ENCODE results near the gene SH3RF1. TPM values are rescaled to one million over a fixed set of nuclear protein-coding genes. Genes with fewer than 3 reads are reported as not detected.

The SH3RF1 gene
- total RNA-seq, 1 experiment from 2014 or later = 16.6 TPM

DNA sequence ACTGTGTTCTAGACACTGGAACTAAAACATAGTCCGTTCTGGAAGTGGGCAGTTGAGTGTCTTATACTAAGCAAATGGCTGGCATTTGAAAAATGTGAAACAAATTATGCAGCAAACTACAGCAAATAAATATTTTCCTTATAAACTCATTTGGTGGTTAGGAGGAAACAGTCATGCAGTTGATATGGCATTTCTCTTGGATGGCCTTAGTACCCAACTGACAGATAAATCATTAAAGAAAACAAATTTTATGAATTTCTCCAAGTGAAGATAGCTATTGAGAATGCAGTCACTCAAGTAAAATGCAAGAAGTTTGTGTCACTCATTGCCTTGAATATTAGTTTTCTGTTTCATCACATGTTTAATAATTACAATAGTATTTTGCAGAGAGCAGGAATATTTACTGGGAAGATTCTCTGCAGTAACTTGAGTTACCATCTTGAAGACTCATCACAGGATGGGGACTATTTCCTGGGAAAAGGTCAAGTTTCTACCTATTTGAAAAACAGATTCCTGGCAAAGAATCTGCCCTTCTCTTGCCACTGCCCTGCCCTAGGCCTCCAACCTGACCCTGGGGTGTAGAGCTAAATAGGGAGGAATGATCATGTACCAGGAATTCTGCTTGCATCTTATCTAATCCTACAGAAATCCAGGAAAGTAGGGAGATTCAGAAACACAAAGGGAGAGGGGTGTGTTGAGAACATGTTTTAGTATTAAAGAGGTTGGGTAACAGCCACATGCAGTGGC, 105.9 kb downstream of the SH3RF1 start:
- Mint-ChIP-seq H3K4me1 (peaks cover 9% of the 10 kb centered on the region), H3K27ac (peak overlapping the region; percentile 66; the same call in 1 of the 2 replicates), H3K27me3 (ENCODE audit: low read depth) (no peaks in the 10 kb centered on the region), H3K9me3 (no peaks in the 10 kb centered on the region), H3K4me3 (no peak overlapping the region), H3K36me3 (no peaks in the 10 kb centered on the region)
- POLR2A ChIA-PET = no interaction called here
- DNase-seq (ENCODE audit: low spot score) (no peak), ATAC-seq (no peak)
- TF ChIP-seq, protein P1, sequence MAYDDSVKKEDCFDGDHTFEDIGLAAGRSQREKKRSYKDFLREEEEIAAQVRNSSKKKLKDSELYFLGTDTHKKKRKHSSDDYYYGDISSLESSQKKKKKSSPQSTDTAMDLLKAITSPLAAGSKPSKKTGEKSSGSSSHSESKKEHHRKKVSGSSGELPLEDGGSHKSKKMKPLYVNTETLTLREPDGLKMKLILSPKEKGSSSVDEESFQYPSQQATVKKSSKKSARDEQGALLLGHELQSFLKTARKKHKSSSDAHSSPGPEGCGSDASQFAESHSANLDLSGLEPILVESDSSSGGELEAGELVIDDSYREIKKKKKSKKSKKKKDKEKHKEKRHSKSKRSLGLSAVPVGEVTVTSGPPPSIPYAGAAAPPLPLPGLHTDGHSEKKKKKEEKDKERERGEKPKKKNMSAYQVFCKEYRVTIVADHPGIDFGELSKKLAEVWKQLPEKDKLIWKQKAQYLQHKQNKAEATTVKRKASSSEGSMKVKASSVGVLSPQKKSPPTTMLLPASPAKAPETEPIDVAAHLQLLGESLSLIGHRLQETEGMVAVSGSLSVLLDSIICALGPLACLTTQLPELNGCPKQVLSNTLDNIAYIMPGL (CRISPR knock-in tag; IDR thresholded peaks at IDR 0.05) = no peak
- TF ChIP-seq NR1H2 (CRISPR knock-in tag; IDR thresholded peaks at IDR 0.05) (no peak), TEAD1 (CRISPR knock-in tag; IDR thresholded peaks at IDR 0.05) (no peak), NFATC4 (CRISPR knock-in tag; IDR thresholded peaks at IDR 0.05) (no peak), MXD4 (CRISPR knock-in tag; IDR thresholded peaks at IDR 0.05; ENCODE audit: borderline replicate concordance) (no peak), JAZF1 (CRISPR knock-in tag; IDR thresholded peaks at IDR 0.05) (no peak), KAT7 (CRISPR knock-in tag; IDR thresholded peaks at IDR 0.05; ENCODE audit: borderline replicate concordance) (no peak), ZNF232 (CRISPR knock-in tag; IDR thresholded peaks at IDR 0.05) (no peak), CBFB (CRISPR knock-in tag; IDR thresholded peaks at IDR 0.05; ENCODE audit: low read depth) (no peak), NR3C1 (CRISPR knock-in tag; conservative IDR thresholded peaks at IDR 0.05; ENCODE audit: low read depth) (no peak), TCF7 (CRISPR knock-in tag; IDR thresholded peaks at IDR 0.05; ENCODE audit: low read depth) (no peak)
- TF ChIP-seq, protein P2, sequence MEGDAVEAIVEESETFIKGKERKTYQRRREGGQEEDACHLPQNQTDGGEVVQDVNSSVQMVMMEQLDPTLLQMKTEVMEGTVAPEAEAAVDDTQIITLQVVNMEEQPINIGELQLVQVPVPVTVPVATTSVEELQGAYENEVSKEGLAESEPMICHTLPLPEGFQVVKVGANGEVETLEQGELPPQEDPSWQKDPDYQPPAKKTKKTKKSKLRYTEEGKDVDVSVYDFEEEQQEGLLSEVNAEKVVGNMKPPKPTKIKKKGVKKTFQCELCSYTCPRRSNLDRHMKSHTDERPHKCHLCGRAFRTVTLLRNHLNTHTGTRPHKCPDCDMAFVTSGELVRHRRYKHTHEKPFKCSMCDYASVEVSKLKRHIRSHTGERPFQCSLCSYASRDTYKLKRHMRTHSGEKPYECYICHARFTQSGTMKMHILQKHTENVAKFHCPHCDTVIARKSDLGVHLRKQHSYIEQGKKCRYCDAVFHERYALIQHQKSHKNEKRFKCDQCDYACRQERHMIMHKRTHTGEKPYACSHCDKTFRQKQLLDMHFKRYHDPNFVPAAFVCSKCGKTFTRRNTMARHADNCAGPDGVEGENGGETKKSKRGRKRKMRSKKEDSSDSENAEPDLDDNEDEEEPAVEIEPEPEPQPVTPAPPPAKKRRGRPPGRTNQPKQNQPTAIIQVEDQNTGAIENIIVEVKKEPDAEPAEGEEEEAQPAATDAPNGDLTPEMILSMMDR (IDR thresholded peaks at IDR 0.05) = no peak
- CTCF ChIA-PET = no interaction called here

DNA sequence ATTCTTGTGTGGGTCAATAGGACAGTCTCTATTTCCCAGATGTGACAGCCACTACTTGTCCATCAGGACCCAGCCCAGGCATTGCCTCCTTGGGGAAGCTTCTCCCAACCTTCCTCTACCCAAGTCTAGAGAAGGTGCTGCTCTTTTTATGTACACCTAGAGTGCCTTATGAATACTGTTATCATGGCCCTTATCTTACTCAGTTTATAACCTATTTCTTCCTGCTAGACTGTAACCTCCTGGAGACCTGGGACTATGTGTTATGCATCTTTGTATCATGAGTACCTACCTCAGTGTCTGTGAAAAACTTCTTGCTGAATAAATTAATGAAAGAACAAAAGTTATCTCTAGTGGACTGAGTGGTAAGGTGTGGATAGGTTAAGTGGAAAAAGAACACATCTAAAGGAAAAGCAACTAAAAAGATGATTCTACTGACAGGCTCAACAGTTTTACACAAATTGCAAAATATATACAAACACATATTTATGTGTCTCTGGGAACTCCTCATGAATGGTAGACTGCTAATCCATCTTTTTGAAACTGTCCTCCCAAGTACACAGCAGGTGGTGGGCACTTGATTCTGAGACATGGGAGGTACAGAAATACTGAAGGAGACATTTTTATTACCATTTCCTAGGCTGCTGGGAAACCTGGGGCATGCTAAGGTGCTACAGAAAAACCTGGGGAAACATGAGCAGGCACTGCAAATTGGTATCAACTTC, 106.6 kb downstream of the SH3RF1 start:
- H3K4me1 Mint-ChIP-seq = peaks cover 15% of the 10 kb centered on the region
- ATAC-seq = no peak
- POLR2A ChIA-PET = no interaction called here
- no peaks in the 10 kb centered on the region for H3K9me3 Mint-ChIP-seq
- no peak overlapping the region for H3K27ac Mint-ChIP-seq
- no peak overlapping the region for H3K4me3 Mint-ChIP-seq
- CTCF ChIA-PET = no interaction called here
- no peaks in the 10 kb centered on the region for H3K27me3 Mint-ChIP-seq (ENCODE audit: low read depth)
- no peak for DNase-seq (ENCODE audit: low spot score)
- no peaks in the 10 kb centered on the region for H3K36me3 Mint-ChIP-seq
- no peak for TF ChIP-seq RELA (CRISPR knock-in tag; IDR thresholded peaks at IDR 0.05; ENCODE audit: borderline replicate concordance)
- no peak for TF ChIP-seq MYBL2 (CRISPR knock-in tag; IDR thresholded peaks at IDR 0.05)
- TF ChIP-seq, protein P3, sequence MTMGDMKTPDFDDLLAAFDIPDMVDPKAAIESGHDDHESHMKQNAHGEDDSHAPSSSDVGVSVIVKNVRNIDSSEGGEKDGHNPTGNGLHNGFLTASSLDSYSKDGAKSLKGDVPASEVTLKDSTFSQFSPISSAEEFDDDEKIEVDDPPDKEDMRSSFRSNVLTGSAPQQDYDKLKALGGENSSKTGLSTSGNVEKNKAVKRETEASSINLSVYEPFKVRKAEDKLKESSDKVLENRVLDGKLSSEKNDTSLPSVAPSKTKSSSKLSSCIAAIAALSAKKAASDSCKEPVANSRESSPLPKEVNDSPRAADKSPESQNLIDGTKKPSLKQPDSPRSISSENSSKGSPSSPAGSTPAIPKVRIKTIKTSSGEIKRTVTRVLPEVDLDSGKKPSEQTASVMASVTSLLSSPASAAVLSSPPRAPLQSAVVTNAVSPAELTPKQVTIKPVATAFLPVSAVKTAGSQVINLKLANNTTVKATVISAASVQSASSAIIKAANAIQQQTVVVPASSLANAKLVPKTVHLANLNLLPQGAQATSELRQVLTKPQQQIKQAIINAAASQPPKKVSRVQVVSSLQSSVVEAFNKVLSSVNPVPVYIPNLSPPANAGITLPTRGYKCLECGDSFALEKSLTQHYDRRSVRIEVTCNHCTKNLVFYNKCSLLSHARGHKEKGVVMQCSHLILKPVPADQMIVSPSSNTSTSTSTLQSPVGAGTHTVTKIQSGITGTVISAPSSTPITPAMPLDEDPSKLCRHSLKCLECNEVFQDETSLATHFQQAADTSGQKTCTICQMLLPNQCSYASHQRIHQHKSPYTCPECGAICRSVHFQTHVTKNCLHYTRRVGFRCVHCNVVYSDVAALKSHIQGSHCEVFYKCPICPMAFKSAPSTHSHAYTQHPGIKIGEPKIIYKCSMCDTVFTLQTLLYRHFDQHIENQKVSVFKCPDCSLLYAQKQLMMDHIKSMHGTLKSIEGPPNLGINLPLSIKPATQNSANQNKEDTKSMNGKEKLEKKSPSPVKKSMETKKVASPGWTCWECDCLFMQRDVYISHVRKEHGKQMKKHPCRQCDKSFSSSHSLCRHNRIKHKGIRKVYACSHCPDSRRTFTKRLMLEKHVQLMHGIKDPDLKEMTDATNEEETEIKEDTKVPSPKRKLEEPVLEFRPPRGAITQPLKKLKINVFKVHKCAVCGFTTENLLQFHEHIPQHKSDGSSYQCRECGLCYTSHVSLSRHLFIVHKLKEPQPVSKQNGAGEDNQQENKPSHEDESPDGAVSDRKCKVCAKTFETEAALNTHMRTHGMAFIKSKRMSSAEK (CRISPR knock-in tag; IDR thresholded peaks at IDR 0.05; ENCODE audit: borderline replicate concordance) = no peak
- no peak for TF ChIP-seq NR3C1 (CRISPR knock-in tag; conservative IDR thresholded peaks at IDR 0.05; ENCODE audit: low read depth)
- TF ChIP-seq, protein P4, sequence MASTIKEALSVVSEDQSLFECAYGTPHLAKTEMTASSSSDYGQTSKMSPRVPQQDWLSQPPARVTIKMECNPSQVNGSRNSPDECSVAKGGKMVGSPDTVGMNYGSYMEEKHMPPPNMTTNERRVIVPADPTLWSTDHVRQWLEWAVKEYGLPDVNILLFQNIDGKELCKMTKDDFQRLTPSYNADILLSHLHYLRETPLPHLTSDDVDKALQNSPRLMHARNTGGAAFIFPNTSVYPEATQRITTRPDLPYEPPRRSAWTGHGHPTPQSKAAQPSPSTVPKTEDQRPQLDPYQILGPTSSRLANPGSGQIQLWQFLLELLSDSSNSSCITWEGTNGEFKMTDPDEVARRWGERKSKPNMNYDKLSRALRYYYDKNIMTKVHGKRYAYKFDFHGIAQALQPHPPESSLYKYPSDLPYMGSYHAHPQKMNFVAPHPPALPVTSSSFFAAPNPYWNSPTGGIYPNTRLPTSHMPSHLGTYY (CRISPR knock-in tag; IDR thresholded peaks at IDR 0.05) = no peak
- TF ChIP-seq TEAD1 (CRISPR knock-in tag; IDR thresholded peaks at IDR 0.05) = no peak
- TF ChIP-seq, protein P5, sequence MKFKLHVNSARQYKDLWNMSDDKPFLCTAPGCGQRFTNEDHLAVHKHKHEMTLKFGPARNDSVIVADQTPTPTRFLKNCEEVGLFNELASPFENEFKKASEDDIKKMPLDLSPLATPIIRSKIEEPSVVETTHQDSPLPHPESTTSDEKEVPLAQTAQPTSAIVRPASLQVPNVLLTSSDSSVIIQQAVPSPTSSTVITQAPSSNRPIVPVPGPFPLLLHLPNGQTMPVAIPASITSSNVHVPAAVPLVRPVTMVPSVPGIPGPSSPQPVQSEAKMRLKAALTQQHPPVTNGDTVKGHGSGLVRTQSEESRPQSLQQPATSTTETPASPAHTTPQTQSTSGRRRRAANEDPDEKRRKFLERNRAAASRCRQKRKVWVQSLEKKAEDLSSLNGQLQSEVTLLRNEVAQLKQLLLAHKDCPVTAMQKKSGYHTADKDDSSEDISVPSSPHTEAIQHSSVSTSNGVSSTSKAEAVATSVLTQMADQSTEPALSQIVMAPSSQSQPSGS (CRISPR knock-in tag; IDR thresholded peaks at IDR 0.05; ENCODE audit: borderline replicate concordance, low read depth) = no peak
- TF ChIP-seq, protein P6, sequence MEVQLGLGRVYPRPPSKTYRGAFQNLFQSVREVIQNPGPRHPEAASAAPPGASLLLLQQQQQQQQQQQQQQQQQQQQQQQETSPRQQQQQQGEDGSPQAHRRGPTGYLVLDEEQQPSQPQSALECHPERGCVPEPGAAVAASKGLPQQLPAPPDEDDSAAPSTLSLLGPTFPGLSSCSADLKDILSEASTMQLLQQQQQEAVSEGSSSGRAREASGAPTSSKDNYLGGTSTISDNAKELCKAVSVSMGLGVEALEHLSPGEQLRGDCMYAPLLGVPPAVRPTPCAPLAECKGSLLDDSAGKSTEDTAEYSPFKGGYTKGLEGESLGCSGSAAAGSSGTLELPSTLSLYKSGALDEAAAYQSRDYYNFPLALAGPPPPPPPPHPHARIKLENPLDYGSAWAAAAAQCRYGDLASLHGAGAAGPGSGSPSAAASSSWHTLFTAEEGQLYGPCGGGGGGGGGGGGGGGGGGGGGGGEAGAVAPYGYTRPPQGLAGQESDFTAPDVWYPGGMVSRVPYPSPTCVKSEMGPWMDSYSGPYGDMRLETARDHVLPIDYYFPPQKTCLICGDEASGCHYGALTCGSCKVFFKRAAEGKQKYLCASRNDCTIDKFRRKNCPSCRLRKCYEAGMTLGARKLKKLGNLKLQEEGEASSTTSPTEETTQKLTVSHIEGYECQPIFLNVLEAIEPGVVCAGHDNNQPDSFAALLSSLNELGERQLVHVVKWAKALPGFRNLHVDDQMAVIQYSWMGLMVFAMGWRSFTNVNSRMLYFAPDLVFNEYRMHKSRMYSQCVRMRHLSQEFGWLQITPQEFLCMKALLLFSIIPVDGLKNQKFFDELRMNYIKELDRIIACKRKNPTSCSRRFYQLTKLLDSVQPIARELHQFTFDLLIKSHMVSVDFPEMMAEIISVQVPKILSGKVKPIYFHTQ (CRISPR knock-in tag; IDR thresholded peaks at IDR 0.05) = no peak
